Measurements from ENCODE around the gene ST8SIA1. TPM values are rescaled to one million over a fixed set of nuclear protein-coding genes. Genes with fewer than 3 reads are reported as not detected.
"Not testable (repeated sequence)": the region's sequence is repeated elsewhere in the genome, so short reads cannot be mapped to it uniquely, and the experiment has no call there.

The ST8SIA1 gene, protein sequence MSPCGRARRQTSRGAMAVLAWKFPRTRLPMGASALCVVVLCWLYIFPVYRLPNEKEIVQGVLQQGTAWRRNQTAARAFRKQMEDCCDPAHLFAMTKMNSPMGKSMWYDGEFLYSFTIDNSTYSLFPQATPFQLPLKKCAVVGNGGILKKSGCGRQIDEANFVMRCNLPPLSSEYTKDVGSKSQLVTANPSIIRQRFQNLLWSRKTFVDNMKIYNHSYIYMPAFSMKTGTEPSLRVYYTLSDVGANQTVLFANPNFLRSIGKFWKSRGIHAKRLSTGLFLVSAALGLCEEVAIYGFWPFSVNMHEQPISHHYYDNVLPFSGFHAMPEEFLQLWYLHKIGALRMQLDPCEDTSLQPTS
- total RNA-seq = 1 to 10 TPM in 6 of 7 donors, under 1 TPM in 1; 0.69 to 4.8 (median 4.1) TPM
- 10 to 100 TPM in 1 of 2 donors, 1 to 10 TPM in 1; 2.0 to 18.1 TPM for polyA plus RNA-seq
- long read RNA-seq, donor 1 = 0 reads
- long read RNA-seq, donor 2, full-length matches to known transcripts = 2 of 2 reads
- long read RNA-seq, donor 2, partial matches to known transcripts = 0 of 2 reads
- long read RNA-seq, donor 2, other reads (novel, unspliced or antisense) = 0 of 2 reads
- long read RNA-seq, donor 3, full-length matches to known transcripts = 1 of 1 reads
- long read RNA-seq, donor 3, partial matches to known transcripts = 0 of 1 reads
- long read RNA-seq, donor 3, other reads (novel, unspliced or antisense) = 0 of 1 reads

DNA sequence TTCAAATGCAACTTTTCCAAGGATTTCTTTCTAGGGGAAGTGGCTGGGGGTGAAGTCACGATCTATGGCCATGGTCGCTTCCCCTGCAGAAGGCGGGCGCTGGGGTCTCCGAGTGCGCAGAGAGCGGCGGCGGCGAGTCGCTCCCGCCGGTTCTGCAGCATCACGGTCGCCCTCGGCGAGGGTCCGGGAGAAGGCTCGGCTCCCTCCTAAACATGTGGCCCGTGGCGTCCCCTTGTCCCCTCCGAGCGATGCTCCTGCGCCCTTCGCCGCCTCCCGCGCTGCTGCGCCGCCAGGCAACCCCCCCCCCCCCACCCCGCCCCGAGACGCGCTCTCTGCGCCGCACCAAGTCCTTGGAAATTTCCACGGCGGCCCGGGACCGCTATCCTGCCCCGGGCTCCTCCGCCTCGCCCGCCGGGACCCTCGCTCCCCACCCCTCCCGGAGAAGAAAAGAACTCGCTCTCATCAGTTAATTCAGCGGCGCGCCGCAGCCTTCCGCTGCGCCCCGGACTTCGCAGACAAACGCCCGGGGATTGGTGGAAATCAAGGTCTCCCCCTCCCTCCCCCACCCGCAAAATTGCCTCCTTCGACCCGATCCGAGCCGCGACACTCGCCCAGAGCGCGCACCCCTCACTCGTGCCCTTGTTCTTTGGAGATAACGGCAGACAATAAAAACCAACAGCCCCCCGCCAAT, at the start of gene ST8SIA1:
ST8SIA1 (minus strand) TSS at position 298 of the 691 bp plus-strand sequence. CDS start 475 bp downstream, outside the sequence.
- Histone ChIP-seq H3K27ac (no peak within 1 kb of the TSS), H3K27me3 (no peaks in the 10 kb centered on the region), H3K36me3 (no peaks in the 10 kb centered on the region), H3K4me3 (peak within 1 kb of the TSS; percentile 59), H3K9me3 (no peaks in the 10 kb centered on the region), H3K4me1 (ENCODE audit: insufficient read depth) (peaks cover 3% of the 10 kb centered on the region)
- intact Hi-C loops (cut with DNase I) = loop anchor here in 3 of 4 donors (5.0 to 10.0 kb wide), 4 partner anchors 110 to 252 kb away; no protein-coding TSS in a partner anchor
- TF ChIP-seq, protein P1, sequence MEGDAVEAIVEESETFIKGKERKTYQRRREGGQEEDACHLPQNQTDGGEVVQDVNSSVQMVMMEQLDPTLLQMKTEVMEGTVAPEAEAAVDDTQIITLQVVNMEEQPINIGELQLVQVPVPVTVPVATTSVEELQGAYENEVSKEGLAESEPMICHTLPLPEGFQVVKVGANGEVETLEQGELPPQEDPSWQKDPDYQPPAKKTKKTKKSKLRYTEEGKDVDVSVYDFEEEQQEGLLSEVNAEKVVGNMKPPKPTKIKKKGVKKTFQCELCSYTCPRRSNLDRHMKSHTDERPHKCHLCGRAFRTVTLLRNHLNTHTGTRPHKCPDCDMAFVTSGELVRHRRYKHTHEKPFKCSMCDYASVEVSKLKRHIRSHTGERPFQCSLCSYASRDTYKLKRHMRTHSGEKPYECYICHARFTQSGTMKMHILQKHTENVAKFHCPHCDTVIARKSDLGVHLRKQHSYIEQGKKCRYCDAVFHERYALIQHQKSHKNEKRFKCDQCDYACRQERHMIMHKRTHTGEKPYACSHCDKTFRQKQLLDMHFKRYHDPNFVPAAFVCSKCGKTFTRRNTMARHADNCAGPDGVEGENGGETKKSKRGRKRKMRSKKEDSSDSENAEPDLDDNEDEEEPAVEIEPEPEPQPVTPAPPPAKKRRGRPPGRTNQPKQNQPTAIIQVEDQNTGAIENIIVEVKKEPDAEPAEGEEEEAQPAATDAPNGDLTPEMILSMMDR (IDR thresholded peaks at IDR 0.05) = no peak
- TF ChIP-seq POLR2A (IDR thresholded peaks at IDR 0.05) (no peak), EP300 (IDR thresholded peaks at IDR 0.05) (no peak)
- WGBS, 3 donors = 0 to 1% (median 1%) methylated on average over 45 to 70 of the region's 70 CpGs
- peak; percentile 24 to 60 (median 45) for DNase-seq

DNA sequence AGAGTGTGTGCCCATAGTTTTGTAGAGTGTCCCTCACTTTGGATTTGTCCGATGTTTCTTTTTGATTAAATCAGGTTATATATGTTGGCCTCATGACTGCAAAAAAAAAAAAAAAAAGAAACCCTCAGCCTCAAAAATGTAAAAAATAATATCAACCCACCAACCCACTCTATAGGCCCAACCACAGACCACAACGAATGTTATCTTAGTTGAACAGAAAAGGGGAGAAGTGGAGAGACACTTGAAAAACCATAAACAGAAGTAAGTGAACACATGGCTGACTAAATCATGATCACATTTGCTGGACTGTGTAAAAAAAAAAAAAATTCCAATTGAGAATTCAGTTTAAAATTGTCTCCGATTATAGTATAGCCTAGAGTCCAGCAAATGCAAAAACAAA, 45.5 kb upstream of the ST8SIA1 start:
- no peak for DNase-seq
- Histone ChIP-seq H3K4me1 (ENCODE audit: insufficient read depth) (no peaks in the 10 kb centered on the region), H3K4me3 (no peak overlapping the region), H3K27me3 (no peaks in the 10 kb centered on the region), H3K9me3 (no peaks in the 10 kb centered on the region), H3K27ac (no peak overlapping the region), H3K36me3 (no peaks in the 10 kb centered on the region)
- intact Hi-C loops (cut with DNase I) = no loop called here
- TF ChIP-seq EP300 (IDR thresholded peaks at IDR 0.05) (no peak), POLR2A (IDR thresholded peaks at IDR 0.05) (no peak)
- TF ChIP-seq, protein P1 (IDR thresholded peaks at IDR 0.05) = no peak
- 86 to 96% (median 89%) methylated on average over 3 of the region's 3 CpGs for WGBS, 3 donors

DNA sequence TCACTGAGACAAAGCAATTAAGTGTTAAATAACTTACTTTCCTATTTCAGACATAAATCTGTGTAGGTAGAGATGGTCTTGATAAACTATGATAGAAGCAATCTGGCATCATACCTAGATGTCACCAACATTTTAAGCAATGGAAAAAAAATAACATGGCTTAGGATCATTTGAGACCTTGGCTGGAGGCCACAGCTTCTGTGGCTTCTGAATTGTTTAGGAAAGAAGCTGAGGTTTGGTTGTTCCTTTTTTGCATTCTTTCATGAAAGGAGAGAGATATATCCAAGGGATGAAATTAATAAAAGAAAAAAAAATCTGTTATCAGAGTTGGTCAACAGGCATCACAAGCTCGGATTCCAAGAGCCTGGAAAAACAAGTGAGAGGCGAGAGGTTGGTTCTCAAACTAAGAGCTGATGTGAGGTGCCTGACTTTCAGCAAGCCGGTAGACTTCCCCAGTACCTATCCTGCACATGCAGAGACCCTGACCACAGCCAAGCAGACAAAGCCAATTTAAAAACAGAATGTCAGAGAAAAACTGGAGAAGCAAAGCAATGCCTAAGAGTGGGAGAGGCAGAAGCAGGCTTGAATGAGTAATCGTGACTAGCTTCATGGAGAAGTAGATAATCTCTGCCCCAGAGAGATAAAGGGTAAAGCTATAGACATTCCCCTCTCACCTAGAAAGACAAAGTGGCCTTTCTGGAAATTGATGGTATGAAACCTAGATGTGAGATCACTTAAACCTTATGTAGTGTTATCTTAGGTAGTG, 43.4 kb upstream of the ST8SIA1 start:
- TF ChIP-seq EP300 (IDR thresholded peaks at IDR 0.05) (no peak), POLR2A (IDR thresholded peaks at IDR 0.05) (no peak)
- no peak overlapping the region for H3K27ac ChIP-seq
- 3 to 12% (median 5%) methylated on average over 4 of the region's 4 CpGs for WGBS, 3 donors

DNA sequence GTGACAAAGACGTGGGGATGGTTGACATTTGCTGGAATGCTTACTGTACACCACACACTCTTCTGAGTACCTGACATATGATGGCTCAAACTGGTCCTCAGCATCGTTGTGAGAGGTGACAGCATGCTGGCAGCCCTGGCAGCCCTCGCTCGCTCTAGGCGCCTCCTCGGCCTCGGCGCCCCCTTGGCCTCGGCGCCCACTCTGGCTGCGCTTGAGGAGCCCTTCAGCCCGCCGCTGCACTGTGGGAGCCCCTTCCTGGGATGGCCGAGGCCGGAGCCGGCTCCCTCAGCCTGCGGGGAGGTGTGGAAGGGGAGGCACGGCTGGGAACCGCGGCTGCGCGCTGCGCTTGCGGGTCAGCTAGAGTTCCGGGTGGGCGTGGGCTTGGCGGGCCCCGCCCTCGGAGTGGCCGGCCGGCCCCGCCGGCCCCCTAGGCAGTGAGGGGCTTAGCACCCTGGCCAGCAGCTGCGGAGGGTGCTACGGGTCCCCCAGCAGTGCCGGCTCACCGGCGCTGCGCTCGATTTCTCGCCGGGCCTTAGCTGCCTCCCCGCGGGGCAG, 42.2 kb upstream of the ST8SIA1 start:
- H3K27ac ChIP-seq; intact Hi-C loops (cut with DNase I); H3K27me3 ChIP-seq; H3K4me1 ChIP-seq (ENCODE audit: insufficient read depth); H3K4me3 ChIP-seq; H3K9me3 ChIP-seq; DNase-seq; H3K36me3 ChIP-seq: not testable (repeated sequence)
- 95 to 97% (median 97%) methylated on average over 39 to 44 of the region's 44 CpGs for WGBS, 3 donors

More for the DNA sequence above, 43.4 kb upstream of the ST8SIA1 start:
- intact Hi-C loops (cut with DNase I) = no loop called here
- DNase-seq = no peak
- H3K36me3 ChIP-seq = no peaks in the 10 kb centered on the region
- H3K9me3 ChIP-seq = no peaks in the 10 kb centered on the region
- H3K4me3 ChIP-seq = no peak overlapping the region
- no peaks in the 10 kb centered on the region for H3K27me3 ChIP-seq
- no peaks in the 10 kb centered on the region for H3K4me1 ChIP-seq (ENCODE audit: insufficient read depth)

Data from ovary (tissue), 10 donors.